AG04450 (cell line): ENCODE results near the gene HSPB1. TPM values are rescaled to one million over a fixed set of nuclear protein-coding genes. Genes with fewer than 3 reads are reported as not detected.

Experiments
- CTCF ChIA-PET: fragments of 300-600, 350-600 bp; formaldehyde crosslinking; extraction: SDS; loops from one replicate; lab custom pipeline; 2022; ENCODE audit warnings: antibody characterized with exemption, inconsistent platforms; lab: Charles Lee
- POLR2A ChIA-PET: fragments of 350-600 bp; formaldehyde crosslinking; extraction: SDS; loops from one replicate; lab custom pipeline; 2021; ENCODE audit warnings: antibody characterized with exemption, inconsistent platforms; lab: Yijun Ruan, JAX
- DNase-seq: peaks from one replicate; pipeline ENCODE4 v3.0.0-alpha.2; 2011; ENCODE audit warnings: low read depth, low spot score
- H3K27ac ChIP-seq: one replicate; pipeline ENCODE4 v1.5.1; 2012; ENCODE audit warnings: low read depth, low read length, control low read depth
- H3K27me3 ChIP-seq: one replicate; pipeline ENCODE4 v1.6.0; 2012; ENCODE audit warnings: low read length; ENCODE audit not compliant: control insufficient read depth, insufficient read depth
- H3K4me3 ChIP-seq: 2 replicates; pipeline ENCODE4 v1.5.1; 2011; ENCODE audit warnings: mild to moderate bottlenecking, low read depth, low read length, control low read depth
- H3K9me3 ChIP-seq: 2 replicates; pipeline ENCODE4 v1.5.1; 2012; ENCODE audit warnings: low read length; ENCODE audit not compliant: control insufficient read depth, insufficient read depth
- polyA plus RNA-seq: library from polyadenylated mRNA; depleted of rRNA; stranded (reverse); fragments of >200 nt; gene quantifications from 2 replicates; pipeline ENCODE4 v1.2.3, GENCODE V29; 2011; rRNA removed
- TF ChIP-seq, protein P1 (sequence below): IDR thresholded peaks from 2 replicates; pipeline ENCODE4 v1.5.1; 2011; ENCODE audit warnings: low read depth, low read length, control low read depth, inconsistent platforms

The HSPB1 gene
- polyA plus RNA-seq, 1 experiment: 290 TPM

DNA sequence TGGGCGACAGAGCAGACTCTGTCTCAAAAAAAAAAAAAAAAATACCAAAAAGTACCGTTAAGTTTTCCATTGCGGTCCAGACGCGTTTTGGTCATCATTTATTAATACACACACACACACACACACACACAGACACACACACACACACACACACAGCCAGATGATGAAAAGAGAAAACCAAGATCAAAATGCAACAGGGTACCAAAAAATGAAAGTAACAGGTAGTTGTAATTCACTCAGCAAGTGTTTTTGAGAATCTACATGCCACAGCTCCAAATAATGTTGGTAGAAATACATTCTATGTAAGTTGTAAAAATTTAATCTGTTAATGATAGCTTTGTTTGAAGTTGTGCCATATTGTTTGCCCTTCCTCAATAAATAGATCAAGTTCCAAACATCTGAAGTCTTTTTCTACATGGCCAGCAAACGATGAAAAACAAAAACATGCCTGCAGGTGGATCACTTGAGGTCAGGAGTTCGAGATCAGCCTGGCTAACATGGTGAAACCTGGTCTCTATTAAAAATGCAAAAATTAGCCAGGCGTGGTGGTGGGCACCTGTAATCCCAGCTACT is 46.9 kb downstream of the HSPB1 start:
- no peak for DNase-seq
- H3K4me3 ChIP-seq: no peak overlapping the region
- ChIA-PET POLR2A (interaction anchor here (1.1 kb wide), 1 partner anchor 9 kb away, joined by 3 read pairs; the partner anchor contains the start of gene YWHAG), CTCF (interaction anchor here (1.0 to 1.3 kb wide), 2 partner anchors 9 to 10 kb away, joined by 4 to 6 read pairs; partner anchors contain the start of gene YWHAG)
- no peaks in the 10 kb centered on the region for H3K27me3 ChIP-seq
- H3K27ac ChIP-seq: no peak overlapping the region
- peaks cover 3% of the 10 kb centered on the region; the same call in 1 of the 2 replicates for H3K9me3 ChIP-seq
- TF ChIP-seq, protein P1, sequence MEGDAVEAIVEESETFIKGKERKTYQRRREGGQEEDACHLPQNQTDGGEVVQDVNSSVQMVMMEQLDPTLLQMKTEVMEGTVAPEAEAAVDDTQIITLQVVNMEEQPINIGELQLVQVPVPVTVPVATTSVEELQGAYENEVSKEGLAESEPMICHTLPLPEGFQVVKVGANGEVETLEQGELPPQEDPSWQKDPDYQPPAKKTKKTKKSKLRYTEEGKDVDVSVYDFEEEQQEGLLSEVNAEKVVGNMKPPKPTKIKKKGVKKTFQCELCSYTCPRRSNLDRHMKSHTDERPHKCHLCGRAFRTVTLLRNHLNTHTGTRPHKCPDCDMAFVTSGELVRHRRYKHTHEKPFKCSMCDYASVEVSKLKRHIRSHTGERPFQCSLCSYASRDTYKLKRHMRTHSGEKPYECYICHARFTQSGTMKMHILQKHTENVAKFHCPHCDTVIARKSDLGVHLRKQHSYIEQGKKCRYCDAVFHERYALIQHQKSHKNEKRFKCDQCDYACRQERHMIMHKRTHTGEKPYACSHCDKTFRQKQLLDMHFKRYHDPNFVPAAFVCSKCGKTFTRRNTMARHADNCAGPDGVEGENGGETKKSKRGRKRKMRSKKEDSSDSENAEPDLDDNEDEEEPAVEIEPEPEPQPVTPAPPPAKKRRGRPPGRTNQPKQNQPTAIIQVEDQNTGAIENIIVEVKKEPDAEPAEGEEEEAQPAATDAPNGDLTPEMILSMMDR: no peak

DNA sequence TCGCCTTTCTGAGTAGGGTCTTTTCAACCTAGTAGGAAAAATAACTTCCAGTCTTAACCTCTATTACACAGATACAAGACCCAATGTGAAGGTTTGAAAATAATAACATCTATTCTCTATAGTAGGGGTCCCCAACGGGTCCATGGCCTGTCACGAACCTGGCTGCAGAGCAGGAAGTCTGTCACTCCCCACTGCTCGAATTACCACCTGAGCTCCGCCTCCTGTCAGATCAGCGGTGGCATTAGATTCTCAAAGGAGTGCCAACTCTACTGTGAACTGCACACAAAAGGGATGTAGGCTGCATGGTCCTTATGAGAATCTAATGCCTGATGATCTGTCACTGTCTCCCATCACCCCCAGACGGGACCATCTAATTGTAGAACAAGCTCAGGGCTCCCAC is 48.9 kb downstream of the HSPB1 start:
- no peak overlapping the region for H3K27ac ChIP-seq

DNA sequence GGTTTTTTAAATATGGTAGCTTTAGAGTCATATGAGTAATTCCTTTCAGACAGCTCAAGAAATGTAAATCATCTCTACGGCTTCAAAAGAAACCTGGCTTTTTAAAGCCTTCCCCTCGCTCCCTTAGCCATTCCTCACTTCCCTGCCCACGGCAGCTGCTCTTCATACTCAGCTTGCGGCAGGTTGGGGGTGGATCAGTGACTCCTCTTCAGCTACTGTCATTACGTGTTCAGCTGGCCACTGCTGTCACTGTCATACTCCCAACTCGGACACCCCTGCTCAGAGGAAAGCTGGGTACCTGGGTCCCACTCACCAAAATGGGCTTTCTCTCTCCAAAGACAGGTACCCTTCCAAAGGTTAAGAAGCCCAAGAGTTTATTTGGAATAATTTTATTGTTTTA is 49.7 kb downstream of the HSPB1 start:
- ChIA-PET CTCF (no interaction called here), POLR2A (interaction anchor here (0.6 to 1.1 kb wide), 3 partner anchors 34 to 60 kb away, joined by 3 to 6 read pairs (median 3); no protein-coding TSS in a partner anchor)
- DNase-seq: no peak
- H3K4me3 ChIP-seq: no peak overlapping the region
- H3K27ac ChIP-seq: peak overlapping the region; percentile 34
- TF ChIP-seq, protein P1: no peak
- H3K9me3 ChIP-seq: peaks cover 4% of the 10 kb centered on the region; the same call in 1 of the 2 replicates
- no peaks in the 10 kb centered on the region for H3K27me3 ChIP-seq

More for the DNA sequence above, 48.9 kb downstream of the HSPB1 start:
- H3K9me3 ChIP-seq: peaks cover 4% of the 10 kb centered on the region; the same call in 1 of the 2 replicates
- TF ChIP-seq, protein P1: no peak
- H3K4me3 ChIP-seq: no peak overlapping the region
- POLR2A ChIA-PET: interaction anchor here (0.6 to 1.1 kb wide), 2 partner anchors 33 to 59 kb away, joined by 3 to 6 read pairs; no protein-coding TSS in a partner anchor
- DNase-seq: no peak
- H3K27me3 ChIP-seq: no peaks in the 10 kb centered on the region
- CTCF ChIA-PET: no interaction called here

DNA sequence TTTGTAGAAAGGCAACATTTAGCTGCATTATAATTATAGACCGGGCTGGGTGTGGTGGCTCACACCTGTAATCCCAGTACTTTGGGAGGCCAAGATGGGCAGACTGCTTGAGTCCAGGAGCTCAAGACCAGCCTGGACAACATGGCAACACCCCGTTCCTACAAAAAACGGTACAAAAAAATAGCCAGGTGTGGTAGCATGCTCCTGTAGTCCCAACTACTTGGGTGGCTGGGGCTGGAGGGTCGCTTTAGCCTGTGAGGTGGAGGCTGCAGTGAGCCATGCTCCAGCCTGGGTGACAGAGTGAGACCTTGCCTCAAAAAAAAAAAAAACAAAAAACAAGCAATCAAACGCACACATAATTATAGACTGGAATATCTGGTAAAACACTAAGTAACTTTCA is 51.3 kb downstream of the HSPB1 start:
- H3K27me3 ChIP-seq: no peaks in the 10 kb centered on the region
- ChIA-PET POLR2A (no interaction called here), CTCF (interaction anchor here (1.0 kb wide), 1 partner anchor 10 kb away, joined by 3 read pairs; no protein-coding TSS in a partner anchor)
- DNase-seq: no peak
- H3K4me3 ChIP-seq: no peak overlapping the region
- H3K27ac ChIP-seq: no peak overlapping the region
- peaks cover 4% of the 10 kb centered on the region; the same call in 1 of the 2 replicates for H3K9me3 ChIP-seq
- TF ChIP-seq, protein P1: no peak

Other genes with a start within 250 kb of the HSPB1 start
- 1.5 and 2.0 TPM in 2 replicates for gene SRRM3, start 100.8 kb upstream of the HSPB1 start, polyA plus RNA-seq
- 91.5 and 91.6 TPM in 2 replicates for gene YWHAG, start 56.3 kb downstream of the HSPB1 start, polyA plus RNA-seq
- gene SSC4D, start 107.0 kb downstream of the HSPB1 start, polyA plus RNA-seq: 0.45 and 0.57 TPM in 2 replicates
- gene ZP3, start 122.3 kb downstream of the HSPB1 start, polyA plus RNA-seq: 0.63 and 1.0 TPM in 2 replicates
- gene DTX2, start 159.0 kb downstream of the HSPB1 start, polyA plus RNA-seq: 2.6 and 4.2 TPM in 2 replicates
- gene UPK3B, start 207.9 kb downstream of the HSPB1 start, polyA plus RNA-seq: not detected in 2 replicates
- gene SPDYE16, start 240.6 kb downstream of the HSPB1 start, polyA plus RNA-seq: not detected in 2 replicates